Measurements from ENCODE around the gene GRK7.
"Not testable (repeated sequence)": the region's sequence is repeated elsewhere in the genome, so short reads cannot be mapped to it uniquely, and the experiment has no call there.

Gene GRK7

DNA sequence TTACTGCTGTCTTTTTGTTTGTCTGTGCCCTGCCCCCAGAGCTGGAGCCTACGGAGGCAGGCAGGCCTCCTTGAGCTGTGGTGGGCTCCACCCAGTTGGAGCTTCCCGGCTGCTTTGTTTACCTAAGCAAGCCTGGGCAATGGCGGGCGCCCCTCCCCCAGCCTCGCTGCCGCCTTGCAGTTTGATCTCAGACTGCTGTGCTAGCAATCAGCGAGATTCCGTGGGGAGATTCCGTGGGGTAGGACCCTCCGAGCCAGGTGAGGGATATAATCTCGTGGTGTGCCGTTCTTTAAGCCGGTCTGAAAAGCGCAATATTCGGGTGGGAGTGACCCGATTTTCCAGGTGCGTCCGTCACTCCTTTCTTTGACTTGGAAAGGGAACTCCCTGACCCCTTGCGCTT is 656 bp upstream of the GRK7 start:
- not testable (repeated sequence) for DNase-seq

DNA sequence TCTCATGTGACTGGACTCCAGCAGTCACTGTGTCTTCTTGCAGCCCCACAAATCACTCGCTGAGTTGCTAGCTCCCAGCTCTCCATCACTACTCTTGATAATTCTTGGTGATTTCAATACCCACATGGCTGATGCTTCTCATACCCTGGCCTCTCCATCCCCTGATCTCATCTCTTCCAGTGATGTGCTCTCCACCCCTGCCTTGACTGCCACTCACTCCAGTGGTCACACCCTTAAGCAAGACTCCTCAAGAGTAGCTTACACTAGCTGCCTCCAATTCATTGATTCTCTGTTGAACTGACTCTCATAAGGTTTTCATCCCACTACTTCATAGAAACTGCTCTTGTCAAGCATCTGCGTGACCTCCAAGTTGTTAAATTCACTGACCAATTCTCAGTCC is 837 bp downstream of the GRK7 start:
- no peak for DNase-seq

- no peak for DNase-seq
Observed at GRCh38 chr3:141764465-141764864, 1.3 kb downstream of the GRK7 start.

GRCh38 chr3:141764986-141765385 is 1.8 kb downstream of the GRK7 start:
- DNase-seq = no peak

- no peak for DNase-seq
Observed at GRCh38 chr3:141767066-141767465, 3.9 kb downstream of the GRK7 start.

DNA sequence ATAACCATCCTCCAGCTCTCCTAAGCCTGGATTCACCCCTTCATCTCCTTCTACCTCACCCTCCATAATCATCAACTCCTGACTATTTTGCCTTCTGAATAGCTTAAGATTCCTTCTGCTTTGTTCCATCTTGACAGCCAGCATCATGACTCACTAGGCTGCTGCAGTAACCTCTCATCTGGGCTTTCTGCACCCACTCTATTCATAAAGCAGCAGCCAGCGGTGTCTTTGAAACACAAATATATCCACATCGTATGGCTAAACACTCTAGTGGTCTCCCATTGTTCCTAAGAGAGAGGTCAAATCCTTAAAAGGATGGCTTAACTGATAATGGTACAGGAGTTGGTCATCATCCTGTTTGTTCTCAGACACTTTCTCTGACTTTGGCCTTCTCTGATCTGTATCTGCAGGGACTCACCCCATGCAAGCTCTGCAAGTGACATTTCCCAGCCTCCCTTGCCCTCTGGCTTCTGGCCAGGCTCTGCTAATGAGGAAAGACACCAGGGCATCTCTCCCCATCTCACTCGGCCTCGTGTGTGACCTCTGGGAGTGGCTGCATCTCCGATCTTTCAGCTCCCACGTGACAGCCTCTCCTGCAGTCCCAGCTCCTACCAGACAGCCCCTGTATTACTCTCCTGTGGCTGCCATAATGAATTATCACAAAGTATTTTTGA is 6.2 kb downstream of the GRK7 start:
- no peak for DNase-seq

DNA sequence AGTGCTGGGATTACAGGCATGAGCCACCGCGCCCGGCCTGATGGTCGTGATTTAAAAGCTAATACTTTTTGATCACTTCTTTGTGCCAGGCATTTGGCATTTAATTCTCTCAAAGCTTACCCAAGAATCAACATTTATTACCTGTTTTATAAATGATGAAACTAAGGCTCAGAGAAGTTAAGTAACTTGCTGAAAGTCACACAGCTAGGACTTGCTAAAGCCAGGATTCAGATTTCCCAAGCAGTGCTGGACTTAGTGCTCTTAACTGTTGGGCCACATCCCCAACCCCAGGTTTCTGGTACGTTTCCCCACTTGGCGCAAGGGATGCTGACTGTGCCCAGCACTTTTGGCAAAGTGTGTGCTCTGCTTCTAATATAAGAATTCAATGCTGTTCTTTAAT is 10.5 kb downstream of the GRK7 start:
- no peak for DNase-seq

DNA sequence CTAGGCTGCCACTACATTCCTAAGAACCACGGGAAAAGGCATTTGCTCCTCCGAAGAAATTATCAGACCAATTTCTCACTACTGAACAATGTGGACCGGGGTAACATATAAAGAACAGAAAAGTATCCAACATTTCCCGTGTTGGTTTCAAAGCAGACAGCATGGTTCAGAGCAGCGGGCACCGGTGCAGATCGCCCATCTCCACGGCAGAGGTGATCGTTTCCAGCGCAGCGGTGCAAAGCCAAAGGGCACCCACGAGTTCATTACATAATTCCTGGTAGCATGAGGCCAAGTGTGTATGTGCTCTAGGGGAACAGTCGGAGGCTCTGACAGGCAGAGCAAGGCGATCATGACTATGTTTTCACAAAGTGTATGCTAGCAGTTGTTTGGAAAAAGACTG is 13.2 kb downstream of the GRK7 start:
- DNase-seq = no peak

- no peak for DNase-seq
Observed at GRCh38 chr3:141776885-141777284, 13.7 kb downstream of the GRK7 start.

DNA sequence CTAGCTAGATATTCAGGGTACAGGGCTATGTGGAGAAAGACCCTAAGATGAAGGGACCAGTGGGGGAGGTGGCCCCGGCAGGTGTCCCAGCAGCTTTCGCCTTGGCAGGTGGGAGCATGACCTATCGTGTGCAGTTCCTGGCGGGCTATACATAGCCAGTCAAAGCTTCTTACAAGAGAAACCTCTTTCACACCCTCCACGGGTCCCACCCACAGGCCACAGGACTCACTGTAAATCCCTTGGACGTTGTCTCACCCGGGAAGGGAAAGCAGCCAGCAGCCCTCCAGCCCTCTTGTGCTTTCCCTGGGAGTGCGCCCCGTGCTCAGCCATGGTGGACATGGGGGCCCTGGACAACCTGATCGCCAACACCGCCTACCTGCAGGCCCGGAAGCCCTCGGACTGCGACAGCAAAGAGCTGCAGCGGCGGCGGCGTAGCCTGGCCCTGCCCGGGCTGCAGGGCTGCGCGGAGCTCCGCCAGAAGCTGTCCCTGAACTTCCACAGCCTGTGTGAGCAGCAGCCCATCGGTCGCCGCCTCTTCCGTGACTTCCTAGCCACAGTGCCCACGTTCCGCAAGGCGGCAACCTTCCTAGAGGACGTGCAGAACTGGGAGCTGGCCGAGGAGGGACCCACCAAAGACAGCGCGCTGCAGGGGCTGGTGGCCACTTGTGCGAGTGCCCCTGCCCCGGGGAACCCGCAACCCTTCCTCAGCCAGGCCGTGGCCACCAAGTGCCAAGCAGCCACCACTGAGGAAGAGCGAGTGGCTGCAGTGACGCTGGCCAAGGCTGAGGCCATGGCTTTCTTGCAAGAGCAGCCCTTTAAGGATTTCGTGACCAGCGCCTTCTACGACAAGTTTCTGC is 15.0 kb downstream of the GRK7 start:
- no peak for DNase-seq

GRCh38 chr3:141779667-141780066 is 16.5 kb downstream of the GRK7 start:
- DNase-seq = no peak

DNA sequence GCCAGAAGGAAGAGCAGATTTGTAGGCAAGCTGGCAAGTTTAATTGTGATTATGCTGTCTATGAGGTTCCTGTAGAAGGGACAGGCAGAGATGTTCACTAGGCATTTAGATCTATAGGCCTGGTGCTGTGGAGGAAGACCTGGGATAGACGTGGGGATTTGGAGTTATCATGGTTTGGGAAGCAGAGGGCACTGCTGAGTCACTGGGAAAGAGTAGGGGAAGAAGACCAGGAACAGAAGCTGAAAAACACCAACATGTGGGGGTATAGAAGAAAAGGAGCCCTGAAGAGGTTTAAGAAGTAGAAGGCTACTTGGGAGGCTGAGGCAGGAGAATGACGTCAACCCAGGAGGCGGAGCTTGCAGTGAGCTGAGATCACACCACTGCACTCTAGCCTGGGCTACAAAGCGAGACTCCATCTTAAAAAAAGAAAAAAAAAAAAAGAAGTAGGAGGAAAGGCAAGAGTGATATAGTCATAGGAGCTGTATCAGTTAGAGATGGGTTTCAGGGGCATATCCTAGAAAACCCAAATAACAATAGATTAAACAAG is 19.3 kb downstream of the GRK7 start:
- no peak for DNase-seq

GRCh38 chr3:141783632-141784031 is 20.4 kb downstream of the GRK7 start:
- DNase-seq = no peak

- no peak for DNase-seq
Observed at GRCh38 chr3:141784096-141784495, 20.9 kb downstream of the GRK7 start.

DNA sequence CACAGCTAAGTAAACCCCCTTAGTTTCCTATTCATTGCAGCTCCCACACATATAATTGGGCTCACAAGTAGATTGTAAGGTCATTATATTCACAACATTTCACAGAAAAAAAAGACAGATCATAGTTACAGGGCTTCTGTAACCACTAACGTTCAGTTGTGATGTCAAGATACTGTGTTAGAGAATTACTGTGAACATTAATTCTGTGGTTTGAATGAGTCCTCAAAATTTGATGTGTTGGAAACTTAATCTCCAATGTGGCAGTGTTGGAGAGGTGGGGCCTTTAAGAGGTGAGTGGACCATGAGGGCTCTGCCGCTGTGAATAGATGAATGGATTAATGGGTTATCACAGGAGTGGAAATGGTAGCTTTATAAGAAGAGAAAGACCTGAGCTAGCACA is 21.3 kb downstream of the GRK7 start:
- DNase-seq = no peak

GRCh38 chr3:141788149-141788548 is 24.9 kb downstream of the GRK7 start:
- DNase-seq = no peak

- not testable (repeated sequence) for DNase-seq
Observed at GRCh38 chr3:141788750-141789149, 25.5 kb downstream of the GRK7 start.

DNA sequence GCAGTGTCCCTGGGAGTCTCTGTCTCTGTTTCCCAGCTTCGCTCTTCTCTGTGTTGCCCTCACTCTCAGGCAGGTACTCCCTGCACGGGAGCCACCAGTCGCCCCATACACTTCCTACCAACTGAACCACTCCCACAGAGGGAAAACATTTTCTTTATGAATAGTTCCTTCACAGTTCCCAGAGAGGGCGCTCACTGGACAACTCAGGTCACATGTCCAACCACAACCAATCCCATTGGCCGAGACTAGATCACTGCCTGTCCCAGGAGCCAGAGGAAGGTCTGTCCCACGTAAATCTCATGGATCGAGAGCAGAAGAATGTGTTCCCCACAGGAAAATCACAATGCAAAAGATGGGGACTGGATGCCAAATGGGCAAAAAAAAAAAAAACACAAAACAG is 26.1 kb downstream of the GRK7 start:
- no peak for DNase-seq

- no peak for DNase-seq
Observed at GRCh38 chr3:141790171-141790570, 27.0 kb downstream of the GRK7 start.

DNA sequence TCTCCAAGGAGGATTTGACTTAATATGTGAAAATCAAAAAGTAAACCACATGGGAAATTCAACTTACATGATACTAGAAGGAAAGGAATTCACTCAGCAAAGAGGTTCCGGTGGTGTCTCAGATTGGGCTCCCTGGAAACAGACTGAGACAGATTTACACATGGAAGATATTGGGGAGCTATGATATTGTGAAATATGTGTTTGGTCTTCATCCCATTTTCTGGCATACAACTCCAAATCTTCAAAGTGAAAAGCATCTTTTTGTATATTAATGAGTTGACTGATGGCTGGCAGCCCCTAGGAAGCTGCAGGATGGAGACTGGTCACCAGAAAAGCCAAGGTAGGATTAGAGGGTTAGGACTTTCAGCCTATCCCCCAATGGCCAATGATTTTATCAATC is 29.3 kb downstream of the GRK7 start:
- no peak for DNase-seq

GRCh38 chr3:141793476-141794260 is 30.5 kb downstream of the GRK7 start:
- no peak for DNase-seq

DNA sequence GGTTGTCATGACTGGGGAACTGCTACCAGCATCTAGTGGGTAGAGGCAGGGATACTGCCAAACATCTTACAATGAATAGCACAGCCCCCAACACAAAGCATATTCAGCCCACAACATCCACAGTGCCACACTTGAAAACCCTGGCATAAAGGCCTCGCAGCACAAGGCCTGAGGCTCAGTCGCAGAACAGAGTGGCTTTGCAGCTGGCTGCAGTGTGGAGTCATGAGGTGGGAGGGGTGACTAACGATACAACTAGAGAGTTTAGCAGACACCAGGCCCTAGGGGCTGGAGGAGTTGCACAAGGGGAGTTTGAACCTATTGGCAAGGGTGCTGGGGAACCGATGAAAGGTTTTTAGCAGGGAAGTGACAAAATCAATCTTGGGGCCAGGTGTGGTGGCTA is 32.1 kb downstream of the GRK7 start:
- DNase-seq = no peak

DNA sequence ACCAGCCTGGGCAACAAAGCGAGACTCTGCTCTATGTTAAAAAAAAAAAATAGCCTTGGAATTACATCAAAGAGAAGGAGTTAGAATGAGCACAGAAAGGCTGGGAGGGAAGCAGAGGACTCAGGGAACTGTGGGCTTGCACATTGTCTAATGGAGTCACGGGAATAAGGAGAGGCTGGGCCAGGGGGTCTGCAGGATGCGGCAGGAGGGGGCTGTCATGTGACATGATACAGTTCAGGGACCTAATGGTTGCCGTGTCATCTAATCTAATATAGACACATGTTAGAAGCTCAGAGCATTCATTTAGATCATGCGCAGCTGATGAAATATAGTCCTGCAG is 32.5 kb downstream of the GRK7 start:
- DNase-seq = no peak

All from NCI-H2107 (cell line).